ENCODE data around the gene SLC38A1.

Gene SLC38A1

DNA sequence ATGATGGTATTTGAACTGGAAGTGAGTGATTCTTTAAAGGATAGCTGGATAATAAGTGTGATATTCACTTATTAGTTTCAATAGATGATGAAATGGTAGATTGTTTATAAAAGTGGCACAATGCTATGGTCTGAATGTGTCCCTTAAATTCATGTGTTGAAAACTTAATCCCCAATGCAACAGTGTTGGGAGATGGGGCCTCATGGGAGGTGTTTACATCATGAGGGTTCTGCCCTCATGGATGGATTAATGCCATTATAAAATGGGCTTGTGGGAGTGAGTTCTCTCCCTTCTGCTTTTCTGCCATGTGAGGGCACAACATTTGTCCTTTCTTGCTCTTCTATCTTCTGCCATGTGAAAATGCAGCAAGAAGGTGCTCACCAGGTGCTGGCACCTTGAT, 134.0 kb downstream of the SLC38A1 start:
- TF ChIP-seq, protein P1, sequence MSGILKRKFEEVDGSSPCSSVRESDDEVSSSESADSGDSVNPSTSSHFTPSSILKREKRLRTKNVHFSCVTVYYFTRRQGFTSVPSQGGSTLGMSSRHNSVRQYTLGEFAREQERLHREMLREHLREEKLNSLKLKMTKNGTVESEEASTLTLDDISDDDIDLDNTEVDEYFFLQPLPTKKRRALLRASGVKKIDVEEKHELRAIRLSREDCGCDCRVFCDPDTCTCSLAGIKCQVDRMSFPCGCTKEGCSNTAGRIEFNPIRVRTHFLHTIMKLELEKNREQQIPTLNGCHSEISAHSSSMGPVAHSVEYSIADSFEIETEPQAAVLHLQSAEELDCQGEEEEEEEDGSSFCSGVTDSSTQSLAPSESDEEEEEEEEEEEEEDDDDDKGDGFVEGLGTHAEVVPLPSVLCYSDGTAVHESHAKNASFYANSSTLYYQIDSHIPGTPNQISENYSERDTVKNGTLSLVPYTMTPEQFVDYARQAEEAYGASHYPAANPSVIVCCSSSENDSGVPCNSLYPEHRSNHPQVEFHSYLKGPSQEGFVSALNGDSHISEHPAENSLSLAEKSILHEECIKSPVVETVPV (CRISPR knock-in tag; IDR thresholded peaks at IDR 0.05) = no peak
- TF ChIP-seq, protein P2, sequence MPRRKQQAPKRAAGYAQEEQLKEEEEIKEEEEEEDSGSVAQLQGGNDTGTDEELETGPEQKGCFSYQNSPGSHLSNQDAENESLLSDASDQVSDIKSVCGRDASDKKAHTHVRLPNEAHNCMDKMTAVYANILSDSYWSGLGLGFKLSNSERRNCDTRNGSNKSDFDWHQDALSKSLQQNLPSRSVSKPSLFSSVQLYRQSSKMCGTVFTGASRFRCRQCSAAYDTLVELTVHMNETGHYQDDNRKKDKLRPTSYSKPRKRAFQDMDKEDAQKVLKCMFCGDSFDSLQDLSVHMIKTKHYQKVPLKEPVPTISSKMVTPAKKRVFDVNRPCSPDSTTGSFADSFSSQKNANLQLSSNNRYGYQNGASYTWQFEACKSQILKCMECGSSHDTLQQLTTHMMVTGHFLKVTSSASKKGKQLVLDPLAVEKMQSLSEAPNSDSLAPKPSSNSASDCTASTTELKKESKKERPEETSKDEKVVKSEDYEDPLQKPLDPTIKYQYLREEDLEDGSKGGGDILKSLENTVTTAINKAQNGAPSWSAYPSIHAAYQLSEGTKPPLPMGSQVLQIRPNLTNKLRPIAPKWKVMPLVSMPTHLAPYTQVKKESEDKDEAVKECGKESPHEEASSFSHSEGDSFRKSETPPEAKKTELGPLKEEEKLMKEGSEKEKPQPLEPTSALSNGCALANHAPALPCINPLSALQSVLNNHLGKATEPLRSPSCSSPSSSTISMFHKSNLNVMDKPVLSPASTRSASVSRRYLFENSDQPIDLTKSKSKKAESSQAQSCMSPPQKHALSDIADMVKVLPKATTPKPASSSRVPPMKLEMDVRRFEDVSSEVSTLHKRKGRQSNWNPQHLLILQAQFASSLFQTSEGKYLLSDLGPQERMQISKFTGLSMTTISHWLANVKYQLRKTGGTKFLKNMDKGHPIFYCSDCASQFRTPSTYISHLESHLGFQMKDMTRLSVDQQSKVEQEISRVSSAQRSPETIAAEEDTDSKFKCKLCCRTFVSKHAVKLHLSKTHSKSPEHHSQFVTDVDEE (CRISPR knock-in tag; IDR thresholded peaks at IDR 0.05) = no peak
- TF ChIP-seq, protein P3, sequence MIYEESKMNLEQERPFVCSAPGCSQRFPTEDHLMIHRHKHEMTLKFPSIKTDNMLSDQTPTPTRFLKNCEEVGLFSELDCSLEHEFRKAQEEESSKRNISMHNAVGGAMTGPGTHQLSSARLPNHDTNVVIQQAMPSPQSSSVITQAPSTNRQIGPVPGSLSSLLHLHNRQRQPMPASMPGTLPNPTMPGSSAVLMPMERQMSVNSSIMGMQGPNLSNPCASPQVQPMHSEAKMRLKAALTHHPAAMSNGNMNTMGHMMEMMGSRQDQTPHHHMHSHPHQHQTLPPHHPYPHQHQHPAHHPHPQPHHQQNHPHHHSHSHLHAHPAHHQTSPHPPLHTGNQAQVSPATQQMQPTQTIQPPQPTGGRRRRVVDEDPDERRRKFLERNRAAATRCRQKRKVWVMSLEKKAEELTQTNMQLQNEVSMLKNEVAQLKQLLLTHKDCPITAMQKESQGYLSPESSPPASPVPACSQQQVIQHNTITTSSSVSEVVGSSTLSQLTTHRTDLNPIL (CRISPR knock-in tag; IDR thresholded peaks at IDR 0.05; ENCODE audit: low read depth) = no peak
- TF ChIP-seq SNAI2 (CRISPR knock-in tag; IDR thresholded peaks at IDR 0.05) = no peak
- no peak for TF ChIP-seq GLIS3 (CRISPR knock-in tag; IDR thresholded peaks at IDR 0.05)
- no peak for TF ChIP-seq RARB (CRISPR knock-in tag; IDR thresholded peaks at IDR 0.05)
- no peak for TF ChIP-seq PPARA (CRISPR knock-in tag; IDR thresholded peaks at IDR 0.05; ENCODE audit: borderline replicate concordance)
- no peak for TF ChIP-seq ESRRG (CRISPR knock-in tag; IDR thresholded peaks at IDR 0.05)
- no peak for TF ChIP-seq CSDC2 (CRISPR knock-in tag; IDR thresholded peaks at IDR 0.05)
- TF ChIP-seq BACH2 (CRISPR knock-in tag; IDR thresholded peaks at IDR 0.05; ENCODE audit: borderline replicate concordance) = no peak
- TF ChIP-seq, protein P4, sequence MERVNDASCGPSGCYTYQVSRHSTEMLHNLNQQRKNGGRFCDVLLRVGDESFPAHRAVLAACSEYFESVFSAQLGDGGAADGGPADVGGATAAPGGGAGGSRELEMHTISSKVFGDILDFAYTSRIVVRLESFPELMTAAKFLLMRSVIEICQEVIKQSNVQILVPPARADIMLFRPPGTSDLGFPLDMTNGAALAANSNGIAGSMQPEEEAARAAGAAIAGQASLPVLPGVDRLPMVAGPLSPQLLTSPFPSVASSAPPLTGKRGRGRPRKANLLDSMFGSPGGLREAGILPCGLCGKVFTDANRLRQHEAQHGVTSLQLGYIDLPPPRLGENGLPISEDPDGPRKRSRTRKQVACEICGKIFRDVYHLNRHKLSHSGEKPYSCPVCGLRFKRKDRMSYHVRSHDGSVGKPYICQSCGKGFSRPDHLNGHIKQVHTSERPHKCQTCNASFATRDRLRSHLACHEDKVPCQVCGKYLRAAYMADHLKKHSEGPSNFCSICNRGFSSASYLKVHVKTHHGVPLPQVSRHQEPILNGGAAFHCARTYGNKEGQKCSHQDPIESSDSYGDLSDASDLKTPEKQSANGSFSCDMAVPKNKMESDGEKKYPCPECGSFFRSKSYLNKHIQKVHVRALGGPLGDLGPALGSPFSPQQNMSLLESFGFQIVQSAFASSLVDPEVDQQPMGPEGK (CRISPR knock-in tag; IDR thresholded peaks at IDR 0.05; ENCODE audit: borderline replicate concordance) = no peak
- no peak for TF ChIP-seq TCF4 (CRISPR knock-in tag; IDR thresholded peaks at IDR 0.05; ENCODE audit: borderline replicate concordance)
- TF ChIP-seq TOX (CRISPR knock-in tag; IDR thresholded peaks at IDR 0.05; ENCODE audit: borderline replicate concordance) = no peak
- TF ChIP-seq ZC3H10 (CRISPR knock-in tag; IDR thresholded peaks at IDR 0.05) = no peak
- no peak for TF ChIP-seq ISL1 (CRISPR knock-in tag; IDR thresholded peaks at IDR 0.05)
- TF ChIP-seq ZFP30 (CRISPR knock-in tag; IDR thresholded peaks at IDR 0.05) = no peak
- no peak for TF ChIP-seq ZFP3 (CRISPR knock-in tag; IDR thresholded peaks at IDR 0.05)
- TF ChIP-seq ZNF70 (CRISPR knock-in tag; IDR thresholded peaks at IDR 0.05) = no peak
- no peak for ATAC-seq

DNA sequence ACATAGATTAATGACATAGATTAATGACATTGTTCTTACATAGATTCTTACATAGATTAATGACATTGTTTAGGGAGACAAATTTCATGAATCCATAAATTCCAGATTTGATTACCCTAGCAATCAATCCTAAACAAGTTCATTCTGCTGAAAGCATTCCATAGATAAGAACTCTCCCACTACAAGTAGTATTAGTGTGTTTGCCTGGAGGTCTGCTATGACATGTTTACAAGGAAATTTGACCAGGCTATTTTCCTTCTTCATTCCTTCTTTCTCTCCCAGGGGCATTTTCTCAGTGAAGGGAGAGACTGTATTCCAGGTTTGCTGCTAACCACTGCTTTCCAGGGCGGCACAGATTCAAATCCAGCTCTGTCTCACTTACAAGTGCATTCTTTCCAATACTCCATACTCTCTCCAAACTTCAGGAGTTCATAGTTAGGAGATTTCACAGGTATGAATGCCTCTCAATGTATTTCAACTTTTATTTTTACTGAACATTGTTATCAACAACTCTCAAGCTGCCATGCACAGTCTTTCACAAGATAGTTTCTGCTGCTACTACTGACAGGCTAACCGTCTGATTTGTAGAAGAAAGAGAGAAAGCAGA, 134.5 kb downstream of the SLC38A1 start:
- ATAC-seq = no peak
- no peak for TF ChIP-seq TOX (CRISPR knock-in tag; IDR thresholded peaks at IDR 0.05; ENCODE audit: borderline replicate concordance)
- TF ChIP-seq ISL1 (CRISPR knock-in tag; IDR thresholded peaks at IDR 0.05) = peak; percentile 90

DNA sequence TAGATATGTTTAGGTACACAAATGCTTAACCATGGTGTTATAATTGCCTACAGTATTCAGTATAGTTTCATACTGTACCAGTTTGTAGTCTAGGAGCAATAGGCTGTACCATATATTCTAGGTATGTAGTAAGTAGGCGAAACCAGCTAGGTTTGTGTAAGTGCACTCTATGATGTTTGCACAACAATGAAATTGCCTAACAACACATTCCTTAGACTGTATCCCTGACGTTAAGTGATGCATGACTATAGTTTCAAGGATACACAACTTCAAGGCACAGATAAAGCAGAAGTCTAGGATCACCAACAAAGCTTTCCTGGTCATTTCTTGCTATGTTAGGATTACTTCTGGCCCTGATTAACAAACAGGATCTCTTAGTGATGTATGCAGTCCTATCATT, 135.1 kb downstream of the SLC38A1 start:
- no peak for ATAC-seq
- TF ChIP-seq, protein P4 (CRISPR knock-in tag; IDR thresholded peaks at IDR 0.05; ENCODE audit: borderline replicate concordance) = no peak
- TF ChIP-seq SNAI2 (CRISPR knock-in tag; IDR thresholded peaks at IDR 0.05) (no peak), ZNF70 (CRISPR knock-in tag; IDR thresholded peaks at IDR 0.05) (no peak), CSDC2 (CRISPR knock-in tag; IDR thresholded peaks at IDR 0.05) (no peak), OSR1 (CRISPR knock-in tag; IDR thresholded peaks at IDR 0.05) (no peak), GLIS3 (CRISPR knock-in tag; IDR thresholded peaks at IDR 0.05) (no peak), PPARA (CRISPR knock-in tag; IDR thresholded peaks at IDR 0.05; ENCODE audit: borderline replicate concordance) (no peak), TCF4 (CRISPR knock-in tag; IDR thresholded peaks at IDR 0.05; ENCODE audit: borderline replicate concordance) (no peak), ZNF8 (CRISPR knock-in tag; IDR thresholded peaks at IDR 0.05) (no peak), ISL1 (CRISPR knock-in tag; IDR thresholded peaks at IDR 0.05) (no peak), ZC3H10 (CRISPR knock-in tag; IDR thresholded peaks at IDR 0.05) (no peak), ZFP3 (CRISPR knock-in tag; IDR thresholded peaks at IDR 0.05) (no peak)
- TF ChIP-seq, protein P5, sequence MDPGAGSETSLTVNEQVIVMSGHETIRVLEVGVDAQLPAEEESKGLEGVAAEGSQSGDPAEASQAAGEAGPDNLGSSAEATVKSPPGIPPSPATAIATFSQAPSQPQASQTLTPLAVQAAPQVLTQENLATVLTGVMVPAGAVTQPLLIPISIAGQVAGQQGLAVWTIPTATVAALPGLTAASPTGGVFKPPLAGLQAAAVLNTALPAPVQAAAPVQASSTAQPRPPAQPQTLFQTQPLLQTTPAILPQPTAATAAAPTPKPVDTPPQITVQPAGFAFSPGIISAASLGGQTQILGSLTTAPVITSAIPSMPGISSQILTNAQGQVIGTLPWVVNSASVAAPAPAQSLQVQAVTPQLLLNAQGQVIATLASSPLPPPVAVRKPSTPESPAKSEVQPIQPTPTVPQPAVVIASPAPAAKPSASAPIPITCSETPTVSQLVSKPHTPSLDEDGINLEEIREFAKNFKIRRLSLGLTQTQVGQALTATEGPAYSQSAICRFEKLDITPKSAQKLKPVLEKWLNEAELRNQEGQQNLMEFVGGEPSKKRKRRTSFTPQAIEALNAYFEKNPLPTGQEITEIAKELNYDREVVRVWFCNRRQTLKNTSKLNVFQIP (CRISPR knock-in tag; IDR thresholded peaks at IDR 0.05; ENCODE audit: borderline replicate concordance, low read depth) = no peak
